ENCODE results near the gene RSPH10B2.
"Not testable (repeated sequence)": the region's sequence is repeated elsewhere in the genome, so short reads cannot be mapped to it uniquely, and the experiment has no call there.

Gene RSPH10B2

GRCh38 chr7:6792113-6792872, 38.4 kb downstream of the RSPH10B2 start:
- DNase-seq, result not testable (repeated sequence)

GRCh38 chr7:6794276-6794675, 40.4 kb downstream of the RSPH10B2 start:
- not testable (repeated sequence) for DNase-seq

- DNase-seq, result not testable (repeated sequence)
Observed at GRCh38 chr7:6797218-6797617, 43.3 kb downstream of the RSPH10B2 start.

GRCh38 chr7:6798047-6798446, 44.1 kb downstream of the RSPH10B2 start:
- DNase-seq, result not testable (repeated sequence)

- not testable (repeated sequence) for DNase-seq
Observed at GRCh38 chr7:6799887-6800286, 46.0 kb downstream of the RSPH10B2 start.

- DNase-seq, result not testable (repeated sequence)
Observed at GRCh38 chr7:6800331-6800730, 46.4 kb downstream of the RSPH10B2 start.

GRCh38 chr7:6807393-6807918, 53.6 kb downstream of the RSPH10B2 start:
- DNase-seq, result not testable (repeated sequence)

- DNase-seq, result not testable (repeated sequence)
Observed at GRCh38 chr7:6807959-6808358, 54.1 kb downstream of the RSPH10B2 start.

- DNase-seq, result not testable (repeated sequence)
Observed at GRCh38 chr7:6813011-6813410, 59.1 kb downstream of the RSPH10B2 start.

GRCh38 chr7:6815470-6815869, 61.6 kb downstream of the RSPH10B2 start:
- not testable (repeated sequence) for DNase-seq

GRCh38 chr7:6821622-6822021, 67.7 kb downstream of the RSPH10B2 start:
- not testable (repeated sequence) for DNase-seq

GRCh38 chr7:6825236-6826125, 71.6 kb downstream of the RSPH10B2 start:
- DNase-seq, result not testable (repeated sequence)

- peak; percentile 59 for DNase-seq
Observed at GRCh38 chr7:6826151-6826550, 72.2 kb downstream of the RSPH10B2 start, which contains the start of gene CCZ1B. Gene CCZ1B (minus strand): TSS chr7:6826275. CDS start chr7:6826197, 78 bp downstream.

- DNase-seq, result not testable (repeated sequence)
Observed at GRCh38 chr7:6827180-6827579, 73.3 kb downstream of the RSPH10B2 start.

GRCh38 chr7:6829616-6830015, 75.7 kb downstream of the RSPH10B2 start:
- DNase-seq, result not testable (repeated sequence)

GRCh38 chr7:6830026-6830425, 76.1 kb downstream of the RSPH10B2 start:
- not testable (repeated sequence) for DNase-seq

- DNase-seq, result no peak
Observed at GRCh38 chr7:6831018-6831725, 77.3 kb downstream of the RSPH10B2 start.

- no peak for DNase-seq
Observed at GRCh38 chr7:6833636-6834035, 79.7 kb downstream of the RSPH10B2 start.

- DNase-seq, result peak; percentile 43
Observed at GRCh38 chr7:6835521-6835920, 81.6 kb downstream of the RSPH10B2 start.

GRCh38 chr7:6837081-6837480, 83.2 kb downstream of the RSPH10B2 start:
- DNase-seq, result not testable (repeated sequence)

- not testable (repeated sequence) for DNase-seq
Observed at GRCh38 chr7:6842278-6842921, 88.5 kb downstream of the RSPH10B2 start.

GRCh38 chr7:6843092-6843491, 89.2 kb downstream of the RSPH10B2 start:
- DNase-seq, result not testable (repeated sequence)
